HG03095 (cell line): ENCODE data around the gene PLPPR5.
A peak's percentile ranks its signal among the peaks of the same experiment; 100 is the strongest.

ENCODE experiments used
- ATAC-seq: cut with Tn5 transposase; IDR thresholded peaks from one replicate; pipeline ENCODE4 v1.9.1; 2021; ENCODE audit warnings: moderate library complexity; ENCODE audit not compliant: unreplicated experiment

Gene PLPPR5

DNA sequence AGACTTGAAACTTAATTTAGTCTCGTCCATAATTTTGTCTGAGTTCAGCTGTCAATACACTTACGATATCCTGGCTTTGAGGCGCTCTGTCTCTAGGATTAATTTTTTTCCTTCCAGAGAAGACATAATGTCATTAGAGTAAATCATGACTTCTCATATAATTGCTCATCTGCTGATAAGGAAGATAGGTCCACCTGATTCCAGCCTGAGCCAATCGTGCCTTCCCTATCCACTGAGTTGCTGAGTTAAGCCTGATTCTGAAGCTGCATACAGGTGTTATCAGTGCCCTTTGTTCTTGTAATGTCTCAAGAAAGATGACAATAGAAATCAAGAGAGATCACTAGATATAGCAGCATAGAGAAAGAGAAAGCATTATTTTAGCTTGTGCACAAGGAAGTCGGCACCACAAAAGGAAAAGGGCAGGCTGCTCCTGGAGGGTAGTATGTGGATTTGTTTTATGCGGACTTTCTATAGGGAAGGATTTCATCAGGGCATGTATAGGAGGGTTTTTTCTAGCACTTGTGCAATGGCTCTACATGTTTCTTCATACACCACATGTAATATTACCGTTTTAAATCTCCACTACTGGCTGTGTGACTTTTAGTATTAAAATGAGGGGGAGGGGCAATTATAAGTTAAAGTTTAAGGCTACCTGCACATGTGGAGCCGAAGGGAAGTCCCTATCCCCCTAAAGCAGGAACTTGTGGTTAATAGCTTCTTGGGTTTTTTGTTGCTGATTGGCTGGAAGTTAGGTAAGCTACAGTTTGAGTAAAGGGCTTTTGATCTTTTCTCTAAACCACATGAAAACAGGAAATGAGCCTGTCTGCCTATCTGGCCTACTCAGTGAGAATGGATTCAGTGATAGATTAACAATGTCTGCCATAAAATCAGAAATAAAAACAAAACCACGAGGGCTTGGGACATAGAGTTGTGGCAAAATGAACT, 133.4 kb downstream of the PLPPR5 start:
- peak; percentile 98 for ATAC-seq

DNA sequence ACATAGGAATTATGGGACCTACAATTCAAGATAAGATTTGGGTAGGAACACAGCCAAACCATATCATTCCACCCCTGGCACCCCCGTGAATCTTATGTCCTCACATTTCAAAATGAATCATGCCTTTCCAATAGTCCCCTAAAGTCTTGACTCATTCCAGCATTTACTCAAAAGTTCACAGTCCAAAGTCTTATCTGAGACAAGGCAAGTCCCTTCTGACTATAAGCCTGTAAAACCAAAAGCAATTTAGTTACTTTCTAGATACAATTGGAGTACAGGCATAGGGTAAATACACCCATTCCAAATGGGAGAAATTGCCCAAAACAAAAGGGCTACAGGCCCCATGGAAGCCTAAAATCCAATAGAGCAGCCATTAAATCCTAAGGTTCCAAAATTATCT, 138.9 kb downstream of the PLPPR5 start:
- no peak for ATAC-seq

DNA sequence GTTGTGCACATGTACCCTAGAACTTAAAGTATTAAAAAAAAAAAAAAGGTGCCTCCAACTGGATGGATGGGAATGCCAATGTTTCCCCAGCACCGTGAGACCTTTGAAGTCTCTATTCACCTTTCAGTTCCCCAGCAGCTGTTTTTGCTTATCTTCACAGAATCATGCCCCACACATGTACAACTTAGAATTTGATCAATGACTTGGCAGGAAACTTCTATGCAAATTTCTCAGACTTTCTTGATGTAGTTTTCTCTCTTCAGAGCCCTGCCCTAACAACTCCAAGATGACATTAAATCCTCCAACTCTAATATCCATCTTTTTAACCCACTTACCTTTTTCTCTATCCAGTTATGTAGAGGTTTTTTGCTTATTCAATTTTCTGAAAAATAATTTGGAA, 144.3 kb downstream of the PLPPR5 start:
- no peak for ATAC-seq

GRCh38 chr1:98854137-98854536, 150.5 kb downstream of the PLPPR5 start:
- ATAC-seq: no peak

DNA sequence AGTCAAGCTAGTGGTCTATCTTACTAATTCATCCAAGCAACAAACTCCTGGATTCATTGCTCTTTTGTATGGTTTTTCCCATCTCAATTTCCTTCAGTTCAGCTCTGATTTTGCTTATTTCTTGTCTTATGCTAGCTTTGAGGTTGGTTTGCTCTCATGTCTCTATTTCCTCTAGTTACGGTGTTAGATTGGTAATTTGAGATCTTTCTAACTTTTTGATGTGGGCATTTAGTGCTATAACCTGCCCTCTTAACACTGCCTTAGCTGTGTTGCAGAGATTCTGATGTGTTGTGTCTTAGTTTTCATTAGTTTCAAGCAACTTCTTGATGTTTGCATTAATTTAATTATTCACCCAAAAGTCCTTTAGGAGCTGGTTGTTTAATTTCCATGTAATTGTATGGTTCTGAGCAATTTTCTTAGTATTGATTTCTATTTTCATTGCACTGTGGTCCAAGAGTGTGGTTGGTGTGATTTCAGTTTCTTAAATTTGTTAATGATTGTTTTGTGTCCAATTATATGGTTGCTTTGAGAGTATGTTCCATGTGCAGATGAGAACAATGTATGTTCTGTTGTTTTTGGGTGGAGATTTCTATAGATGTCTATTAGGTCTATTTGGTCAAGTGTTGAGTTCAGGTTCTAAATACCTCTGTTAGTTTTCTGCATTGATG, 154.6 kb downstream of the PLPPR5 start:
- no peak for ATAC-seq

DNA sequence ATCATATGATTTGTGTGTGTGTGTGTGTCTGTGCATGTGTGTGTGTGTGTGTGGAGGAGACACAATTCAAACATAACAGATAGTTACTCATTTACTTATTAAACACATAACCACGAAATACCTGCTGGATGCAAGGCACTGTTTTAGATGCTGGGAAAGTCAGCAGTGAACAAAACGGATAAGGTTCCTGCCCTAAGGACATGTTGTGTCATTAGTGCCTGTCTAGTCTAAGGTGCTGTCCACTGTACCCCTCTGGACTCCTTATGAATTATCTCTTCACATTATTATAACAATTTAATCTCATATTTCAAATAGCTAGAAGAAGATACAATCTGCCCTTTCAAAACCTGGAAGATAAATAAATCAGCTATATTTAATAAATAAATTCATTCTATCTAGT, 162.4 kb downstream of the PLPPR5 start:
- ATAC-seq: no peak
